ENCODE measurements around the gene CTNNA3. TPM values are rescaled to one million over a fixed set of nuclear protein-coding genes. Genes with fewer than 3 reads are reported as not detected.

Gene CTNNA3
- total and polyA plus RNA-seq, 2 of the 4 experiments (the other 2 are of a cell fraction) = 0.19 to 0.90 TPM

DNA sequence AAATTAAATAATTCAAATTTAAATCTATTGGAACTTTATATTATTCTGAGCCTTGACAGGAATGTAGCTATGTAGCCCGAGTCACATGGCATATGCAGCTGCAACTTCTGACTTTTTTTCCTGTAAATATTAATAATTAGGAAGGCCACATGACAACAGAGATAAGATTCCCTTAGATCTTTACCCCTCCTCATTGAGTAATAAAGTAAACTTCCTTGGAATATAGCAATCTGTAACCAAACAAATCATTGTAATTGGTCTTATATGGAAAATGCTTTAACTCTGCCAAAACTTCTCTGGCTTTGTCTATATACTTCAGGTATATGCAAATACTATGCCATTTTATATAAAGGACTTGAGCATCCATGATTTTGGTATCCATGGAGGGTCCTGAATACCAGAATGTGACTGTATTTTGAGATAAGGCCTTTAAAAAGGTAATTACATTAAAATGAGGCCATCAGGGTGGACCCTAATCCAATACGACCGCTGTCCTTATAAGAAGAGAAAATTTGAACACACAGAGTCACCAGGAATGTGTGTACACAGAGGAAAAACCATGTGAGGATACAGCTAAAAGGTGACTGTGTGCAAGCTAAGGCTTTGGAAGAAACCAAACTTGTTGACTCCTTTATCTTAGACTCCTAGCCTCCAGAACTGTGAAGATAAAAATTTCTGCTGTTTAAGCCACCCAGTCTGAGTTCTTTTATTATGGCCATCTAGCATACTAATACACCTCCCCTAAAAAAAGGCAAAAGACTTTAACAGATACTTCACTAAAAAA is 222.0 kb downstream of the CTNNA3 start:
- WGBS, 2 experiments (ENCODE audit: extremely low coverage in 2 of 2, insufficient read length in 1 of 2) = no CpG with 5 or more reads among the region's 3 CpGs
- H3K4me1 ChIP-seq (ENCODE audit: control insufficient read depth, insufficient read depth, low read length) = no peaks in the 10 kb centered on the region
- H2AK9ac ChIP-seq (replicated peaks; ENCODE audit: low read depth, low read length, poor library complexity) = no peak overlapping the region
- no peak overlapping the region for H3K18ac ChIP-seq (ENCODE audit: low read depth, low read length)
- no peak overlapping the region for H3K4ac ChIP-seq (ENCODE audit: low read depth, low read length)
- no peak overlapping the region for H3K27ac ChIP-seq (ENCODE audit: insufficient read depth, low read length)
- no peak overlapping the region for H2AFZ ChIP-seq (replicated peaks; ENCODE audit: low read length, poor library complexity)
- no peaks in the 10 kb centered on the region for H3K9me3 ChIP-seq (ENCODE audit: control insufficient read depth, insufficient read depth, low read length)
- no peak overlapping the region for H2BK20ac ChIP-seq (ENCODE audit: low read depth, low read length)
- no peaks in the 10 kb centered on the region for H3K9me1 ChIP-seq (ENCODE audit: insufficient read depth, low read length)
- POLR2A ChIA-PET (ENCODE audit: unreplicated experiment) = no interaction called here
- H4K91ac ChIP-seq (ENCODE audit: insufficient read depth, low read depth, low read length) = no peak overlapping the region
- no peak for ATAC-seq (ENCODE audit: low read depth)
- no peak overlapping the region for H3K14ac ChIP-seq (replicated peaks; ENCODE audit: low read depth, low read length)
- H3K27me3 ChIP-seq (ENCODE audit: control insufficient read depth, insufficient read depth, low read length) = no peaks in the 10 kb centered on the region
- H3K36me3 ChIP-seq (ENCODE audit: control insufficient read depth, insufficient read depth, low read length) = no peaks in the 10 kb centered on the region
- CTCF ChIA-PET = no interaction called here
- no peak overlapping the region for H4K5ac ChIP-seq (ENCODE audit: low read depth, low read length)
- no peak overlapping the region for H3K4me3 ChIP-seq (ENCODE audit: insufficient read depth, low read depth, low read length)
- no peak overlapping the region for H2BK120ac ChIP-seq (ENCODE audit: low read depth, low read length)
- dilution Hi-C loops (cut with HindIII; ENCODE audit: low sequenced_read_pairs, unreplicated experiment) (no loop called here), in situ Hi-C loops (cut with MboI; ENCODE audit: low sequenced_read_pairs) (no loop called here), intact Hi-C loops (cut with micrococcal nuclease) (no loop called here)
- H3K23ac ChIP-seq (ENCODE audit: low read depth, low read length) = no peak overlapping the region
- H3K79me1 ChIP-seq (ENCODE audit: low read depth in 1 of 2, low read length in 2 of 2) = no peaks in the 10 kb centered on the region
- H3K4me2 ChIP-seq (ENCODE audit: low read depth, low read length) = no peak overlapping the region
- no peak overlapping the region for H2BK5ac ChIP-seq (ENCODE audit: low read depth, low read length, poor library complexity, severe bottlenecking)
- H3K9ac ChIP-seq (ENCODE audit: low read depth, low read length) = no peak overlapping the region
- H2AK5ac ChIP-seq (ENCODE audit: low read depth, low read length) = no peak overlapping the region
- DNase-seq = no peak
- no peak overlapping the region for H4K8ac ChIP-seq (ENCODE audit: low read depth in 2 of 2, low read length in 2 of 2)
- no peak overlapping the region for H2BK15ac ChIP-seq (ENCODE audit: low read depth, low read length)
- no peaks in the 10 kb centered on the region for H4K20me1 ChIP-seq (ENCODE audit: insufficient read depth, low read length)
- BruUV-seq (replicated peaks) = no TSS peak
- TF ChIP-seq SMC3 (IDR thresholded peaks at IDR 0.05; ENCODE audit: low read depth, low read length) = no peak
- TF ChIP-seq POLR2A (IDR thresholded peaks at IDR 0.05; ENCODE audit: low read depth, low read length) = no peak
- TF ChIP-seq, protein P1, sequence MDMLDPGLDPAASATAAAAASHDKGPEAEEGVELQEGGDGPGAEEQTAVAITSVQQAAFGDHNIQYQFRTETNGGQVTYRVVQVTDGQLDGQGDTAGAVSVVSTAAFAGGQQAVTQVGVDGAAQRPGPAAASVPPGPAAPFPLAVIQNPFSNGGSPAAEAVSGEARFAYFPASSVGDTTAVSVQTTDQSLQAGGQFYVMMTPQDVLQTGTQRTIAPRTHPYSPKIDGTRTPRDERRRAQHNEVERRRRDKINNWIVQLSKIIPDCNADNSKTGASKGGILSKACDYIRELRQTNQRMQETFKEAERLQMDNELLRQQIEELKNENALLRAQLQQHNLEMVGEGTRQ (IDR thresholded peaks at IDR 0.05; ENCODE audit: low read depth, low read length) = no peak
- no peak for TF ChIP-seq MAFK (IDR thresholded peaks at IDR 0.05; ENCODE audit: low read depth, low read length)
- TF ChIP-seq, protein P2, sequence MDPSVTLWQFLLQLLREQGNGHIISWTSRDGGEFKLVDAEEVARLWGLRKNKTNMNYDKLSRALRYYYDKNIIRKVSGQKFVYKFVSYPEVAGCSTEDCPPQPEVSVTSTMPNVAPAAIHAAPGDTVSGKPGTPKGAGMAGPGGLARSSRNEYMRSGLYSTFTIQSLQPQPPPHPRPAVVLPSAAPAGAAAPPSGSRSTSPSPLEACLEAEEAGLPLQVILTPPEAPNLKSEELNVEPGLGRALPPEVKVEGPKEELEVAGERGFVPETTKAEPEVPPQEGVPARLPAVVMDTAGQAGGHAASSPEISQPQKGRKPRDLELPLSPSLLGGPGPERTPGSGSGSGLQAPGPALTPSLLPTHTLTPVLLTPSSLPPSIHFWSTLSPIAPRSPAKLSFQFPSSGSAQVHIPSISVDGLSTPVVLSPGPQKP (IDR thresholded peaks at IDR 0.05; ENCODE audit: borderline replicate concordance, low read depth, low read length) = no peak
- no peak for TF ChIP-seq MAZ (IDR thresholded peaks at IDR 0.05; ENCODE audit: borderline replicate concordance, low read depth, low read length)
- TF ChIP-seq BHLHE40 (IDR thresholded peaks at IDR 0.05; ENCODE audit: low read depth, low read length) = no peak
- TF ChIP-seq RCOR1 (IDR thresholded peaks at IDR 0.05; ENCODE audit: insufficient replicate concordance, low read length) = no peak
- no peak for TF ChIP-seq RAD21 (IDR thresholded peaks at IDR 0.05; ENCODE audit: low read length)
- TF ChIP-seq CHD1 (IDR thresholded peaks at IDR 0.05; ENCODE audit: low read depth, low read length) = no peak
- TF ChIP-seq FOS (IDR thresholded peaks at IDR 0.05; ENCODE audit: low read depth, low read length) = no peak
- no peak for TF ChIP-seq MXI1 (IDR thresholded peaks at IDR 0.05; ENCODE audit: borderline replicate concordance, low read depth, low read length)
- no peak for TF ChIP-seq CEBPB (IDR thresholded peaks at IDR 0.05; ENCODE audit: low read depth, low read length)
- TF ChIP-seq, protein P3, sequence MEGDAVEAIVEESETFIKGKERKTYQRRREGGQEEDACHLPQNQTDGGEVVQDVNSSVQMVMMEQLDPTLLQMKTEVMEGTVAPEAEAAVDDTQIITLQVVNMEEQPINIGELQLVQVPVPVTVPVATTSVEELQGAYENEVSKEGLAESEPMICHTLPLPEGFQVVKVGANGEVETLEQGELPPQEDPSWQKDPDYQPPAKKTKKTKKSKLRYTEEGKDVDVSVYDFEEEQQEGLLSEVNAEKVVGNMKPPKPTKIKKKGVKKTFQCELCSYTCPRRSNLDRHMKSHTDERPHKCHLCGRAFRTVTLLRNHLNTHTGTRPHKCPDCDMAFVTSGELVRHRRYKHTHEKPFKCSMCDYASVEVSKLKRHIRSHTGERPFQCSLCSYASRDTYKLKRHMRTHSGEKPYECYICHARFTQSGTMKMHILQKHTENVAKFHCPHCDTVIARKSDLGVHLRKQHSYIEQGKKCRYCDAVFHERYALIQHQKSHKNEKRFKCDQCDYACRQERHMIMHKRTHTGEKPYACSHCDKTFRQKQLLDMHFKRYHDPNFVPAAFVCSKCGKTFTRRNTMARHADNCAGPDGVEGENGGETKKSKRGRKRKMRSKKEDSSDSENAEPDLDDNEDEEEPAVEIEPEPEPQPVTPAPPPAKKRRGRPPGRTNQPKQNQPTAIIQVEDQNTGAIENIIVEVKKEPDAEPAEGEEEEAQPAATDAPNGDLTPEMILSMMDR (conservative IDR thresholded peaks at IDR 0.05; ENCODE audit: low read depth, low read length) = no peak
- no peak for TF ChIP-seq NFE2L2 (IDR thresholded peaks at IDR 0.05; ENCODE audit: low read depth, low read length)
- no peak overlapping the region for H3K56ac ChIP-seq (ENCODE audit: extremely low read depth, insufficient read depth, low read length)
